ENCODE data around the gene SLC7A4.
"Not testable (repeated sequence)": the region's sequence is repeated elsewhere in the genome, so short reads cannot be mapped to it uniquely, and the experiment has no call there.

Gene SLC7A4, protein sequence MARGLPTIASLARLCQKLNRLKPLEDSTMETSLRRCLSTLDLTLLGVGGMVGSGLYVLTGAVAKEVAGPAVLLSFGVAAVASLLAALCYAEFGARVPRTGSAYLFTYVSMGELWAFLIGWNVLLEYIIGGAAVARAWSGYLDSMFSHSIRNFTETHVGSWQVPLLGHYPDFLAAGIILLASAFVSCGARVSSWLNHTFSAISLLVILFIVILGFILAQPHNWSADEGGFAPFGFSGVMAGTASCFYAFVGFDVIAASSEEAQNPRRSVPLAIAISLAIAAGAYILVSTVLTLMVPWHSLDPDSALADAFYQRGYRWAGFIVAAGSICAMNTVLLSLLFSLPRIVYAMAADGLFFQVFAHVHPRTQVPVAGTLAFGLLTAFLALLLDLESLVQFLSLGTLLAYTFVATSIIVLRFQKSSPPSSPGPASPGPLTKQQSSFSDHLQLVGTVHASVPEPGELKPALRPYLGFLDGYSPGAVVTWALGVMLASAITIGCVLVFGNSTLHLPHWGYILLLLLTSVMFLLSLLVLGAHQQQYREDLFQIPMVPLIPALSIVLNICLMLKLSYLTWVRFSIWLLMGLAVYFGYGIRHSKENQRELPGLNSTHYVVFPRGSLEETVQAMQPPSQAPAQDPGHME

DNA sequence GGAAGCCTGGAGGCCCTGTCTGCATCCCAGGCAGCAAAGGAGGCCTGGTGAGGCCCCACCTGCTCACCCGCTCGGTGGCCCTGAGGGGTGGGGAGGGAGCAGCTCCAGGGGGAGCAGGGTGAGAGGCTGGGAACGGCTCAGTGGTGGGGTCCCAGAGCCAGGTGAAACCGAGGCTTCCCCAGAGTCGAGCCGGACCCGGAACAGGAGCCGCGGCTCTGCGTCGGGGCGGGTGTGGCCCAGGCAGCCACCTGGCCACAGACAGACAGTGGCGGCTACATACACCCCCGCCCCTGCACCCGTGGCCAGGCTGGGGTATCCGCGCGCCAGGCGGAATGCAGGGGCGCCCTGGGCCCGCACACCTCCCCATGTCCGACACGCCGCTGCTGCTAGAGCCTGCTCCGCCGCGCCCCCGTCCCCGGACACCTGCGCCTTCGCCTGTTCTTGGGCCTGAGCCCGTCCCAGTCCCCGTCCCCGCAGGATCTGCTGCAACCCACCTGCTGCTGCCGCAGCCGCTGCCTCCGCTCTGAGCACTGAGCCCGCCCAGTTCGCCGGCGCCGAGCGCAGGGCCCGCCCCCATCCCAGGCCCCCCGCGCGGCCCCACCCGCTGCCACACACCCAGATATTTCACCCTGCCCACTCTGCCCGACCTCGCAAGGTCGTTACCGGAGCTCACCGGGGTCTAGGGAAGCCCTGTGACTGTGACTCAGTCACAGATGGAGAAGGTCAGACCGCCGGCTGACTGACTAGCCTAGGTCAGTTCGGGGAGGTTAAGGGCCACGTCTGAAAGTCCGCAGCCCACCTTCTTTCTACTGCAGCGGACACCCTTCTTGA is at the start of gene SLC7A4:
TSS of gene SLC7A4 (minus strand) at position 525 of the 831 bp plus-strand sequence. CDS start 749 bp downstream, outside the sequence.
- no peak for DNase-seq (ENCODE audit: low read depth)

DNA sequence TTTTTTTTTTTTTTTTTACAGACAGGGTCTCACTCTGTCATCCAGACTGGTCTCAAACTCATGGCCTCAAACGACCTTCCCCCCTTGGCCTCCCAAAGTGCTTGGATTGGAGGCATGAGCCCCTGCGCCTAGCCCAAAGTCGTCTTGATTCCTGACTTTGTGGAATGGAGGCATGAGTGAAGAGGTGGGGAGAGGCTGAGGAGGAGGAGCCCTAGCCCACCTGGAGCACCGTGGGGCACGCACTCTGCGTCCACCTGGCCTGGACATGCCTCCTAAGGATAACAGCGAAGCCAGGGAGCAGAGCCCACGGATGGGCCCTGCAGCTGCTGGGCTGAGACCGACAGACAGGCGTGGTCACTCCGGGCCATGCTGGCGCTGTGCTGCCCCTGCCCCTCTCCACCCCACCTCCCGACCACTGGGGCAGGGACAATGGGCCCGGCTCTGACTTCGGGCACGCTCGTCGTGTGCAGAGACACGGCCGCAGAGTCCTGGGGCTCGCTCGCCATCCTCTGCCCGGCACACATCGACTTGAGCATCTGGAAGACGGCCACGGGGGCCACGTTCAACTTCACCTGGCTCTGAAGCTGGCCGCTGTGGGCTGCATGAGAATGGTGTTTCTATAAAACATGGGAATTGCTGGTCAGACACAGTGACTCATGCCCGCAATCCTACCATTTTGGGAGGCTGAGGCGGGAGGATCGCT is 48.2 kb upstream of the SLC7A4 start:
- no peak for DNase-seq (ENCODE audit: low read depth)

DNA sequence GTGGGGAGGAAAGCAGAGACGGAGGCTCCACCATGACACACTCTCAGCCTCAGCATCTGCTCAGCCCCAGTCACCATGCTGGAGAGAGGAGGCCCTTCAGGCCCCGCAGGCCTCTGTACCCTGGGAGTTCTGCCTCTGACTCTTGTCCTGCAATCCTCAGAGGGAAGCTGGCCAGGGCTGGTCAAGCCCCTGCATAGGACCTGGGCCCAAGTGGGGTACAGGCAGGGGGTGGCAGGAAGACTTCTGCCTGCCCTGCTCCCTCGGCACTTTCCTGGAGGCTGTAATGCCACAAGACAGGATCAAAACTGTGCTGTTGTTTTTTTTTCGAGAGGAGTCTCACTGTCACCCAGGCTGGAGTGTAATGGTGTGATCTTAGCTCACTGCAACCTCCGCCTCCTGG is 47.1 kb upstream of the SLC7A4 start:
- DNase-seq (ENCODE audit: low read depth) = no peak

DNA sequence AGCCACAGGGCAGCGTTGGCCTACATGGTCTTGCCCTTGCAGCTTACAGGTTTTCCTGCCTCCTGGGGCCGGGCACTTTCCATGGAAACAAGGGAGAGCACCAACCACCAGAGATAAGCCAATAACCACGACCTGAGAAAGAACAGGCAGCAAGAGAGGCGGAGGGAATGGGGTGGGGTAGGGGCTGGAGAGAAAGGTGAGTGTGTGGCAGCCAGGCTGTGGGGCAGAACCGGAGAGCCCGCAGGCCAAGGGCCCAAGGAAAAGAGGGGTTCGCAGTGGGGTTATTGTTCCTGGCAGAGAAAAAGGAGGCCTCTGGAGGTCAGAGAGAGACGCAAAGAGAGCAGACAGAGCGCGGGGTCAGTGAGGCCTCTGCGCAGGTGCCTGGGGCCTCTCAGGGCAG is 46.6 kb upstream of the SLC7A4 start:
- no peak for DNase-seq (ENCODE audit: low read depth)

DNA sequence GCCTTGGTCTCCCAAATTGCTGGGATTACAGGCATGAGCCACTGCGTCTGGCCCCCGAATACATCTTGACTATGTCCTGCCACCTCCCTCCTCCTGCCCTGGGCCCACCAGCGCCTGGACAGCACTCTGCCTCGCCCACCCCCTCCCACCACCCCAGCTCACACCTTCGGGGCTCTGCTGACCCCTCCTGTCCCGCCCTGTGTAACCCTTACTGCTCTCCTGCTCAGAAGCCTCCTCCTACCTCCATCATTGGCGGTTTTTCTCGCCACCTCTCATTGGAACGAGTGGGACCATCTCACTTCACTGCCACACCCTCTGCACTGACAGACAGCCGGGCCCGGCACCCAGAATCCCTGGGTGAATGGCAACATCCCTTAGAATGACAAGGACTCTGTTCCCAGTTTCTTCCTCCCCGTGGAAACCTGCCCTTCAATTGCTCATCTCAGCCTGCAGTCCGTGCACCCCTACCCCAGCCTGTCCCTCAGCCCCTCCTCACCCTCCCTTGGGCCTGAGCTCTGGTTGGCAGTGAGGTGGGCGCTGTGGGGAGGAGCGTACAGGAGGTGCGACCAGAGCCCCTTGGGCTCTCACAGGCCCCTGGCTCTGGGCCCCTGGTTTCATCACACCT is 45.6 kb upstream of the SLC7A4 start:
- DNase-seq (ENCODE audit: low read depth) = no peak

DNA sequence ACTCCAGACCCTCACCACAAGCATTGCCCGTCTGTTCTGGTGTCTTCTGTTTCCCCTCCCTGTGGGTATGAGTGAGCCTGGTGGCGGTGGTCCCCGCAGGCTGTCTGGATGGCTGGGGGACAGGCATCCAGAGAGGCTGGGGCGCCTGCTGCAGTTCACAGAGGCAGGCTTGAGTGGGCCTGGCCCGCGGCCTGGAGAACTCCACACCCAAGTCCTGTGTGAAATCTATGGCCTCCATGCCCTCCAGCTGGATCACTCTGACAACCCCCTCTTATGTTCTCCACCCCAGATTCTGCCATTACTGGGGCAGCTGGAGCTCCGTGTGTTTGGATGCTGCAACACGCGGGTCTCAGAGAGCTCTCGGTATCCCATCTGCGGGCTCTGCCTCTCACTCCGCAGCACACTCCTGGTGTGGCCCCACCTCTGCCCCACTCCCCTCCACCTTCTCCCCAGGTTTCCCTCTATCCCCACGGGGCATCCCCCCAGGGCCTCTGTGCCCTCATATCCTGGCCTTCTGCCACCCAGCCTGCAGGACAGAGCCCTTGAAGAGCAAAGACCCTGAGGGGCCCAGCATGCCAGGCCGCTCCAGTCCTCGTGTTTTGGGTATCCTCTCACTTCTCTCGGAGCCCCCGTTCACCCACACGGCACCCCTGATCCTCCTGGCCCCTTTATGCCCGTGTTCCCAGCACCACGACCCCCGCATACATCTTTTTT is 44.7 kb upstream of the SLC7A4 start:
- no peak for DNase-seq (ENCODE audit: low read depth)

DNA sequence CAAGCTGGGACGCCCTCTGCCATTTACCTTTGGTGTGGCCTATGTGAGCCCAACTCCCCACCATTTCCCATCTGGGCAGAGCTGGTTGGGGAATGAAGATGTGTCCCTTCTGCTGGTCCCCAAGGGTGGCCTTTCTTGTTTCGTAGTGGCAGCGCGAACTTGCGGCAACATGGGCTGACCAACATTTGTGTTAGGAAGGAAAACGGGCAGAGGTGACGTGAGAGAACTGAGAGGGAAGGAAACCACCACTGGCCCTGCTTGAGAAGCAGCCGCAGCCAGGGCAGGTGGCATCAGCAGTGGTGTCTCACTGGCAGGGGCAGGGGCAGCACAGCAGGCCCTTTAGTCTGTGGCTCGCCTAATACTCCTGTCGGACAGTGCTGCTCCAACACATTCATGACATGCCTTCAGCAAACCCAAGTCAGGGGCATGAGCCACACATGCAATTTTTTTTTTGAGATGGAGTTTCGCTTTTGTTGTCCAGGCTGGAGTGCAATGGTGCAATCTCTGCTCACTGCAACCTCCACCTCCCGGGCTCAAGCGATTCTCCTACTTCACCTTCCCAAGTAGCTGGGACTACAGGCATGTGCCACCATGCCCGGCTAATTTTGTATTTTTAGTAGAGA is 43.3 kb upstream of the SLC7A4 start:
- DNase-seq (ENCODE audit: low read depth) = no peak

DNA sequence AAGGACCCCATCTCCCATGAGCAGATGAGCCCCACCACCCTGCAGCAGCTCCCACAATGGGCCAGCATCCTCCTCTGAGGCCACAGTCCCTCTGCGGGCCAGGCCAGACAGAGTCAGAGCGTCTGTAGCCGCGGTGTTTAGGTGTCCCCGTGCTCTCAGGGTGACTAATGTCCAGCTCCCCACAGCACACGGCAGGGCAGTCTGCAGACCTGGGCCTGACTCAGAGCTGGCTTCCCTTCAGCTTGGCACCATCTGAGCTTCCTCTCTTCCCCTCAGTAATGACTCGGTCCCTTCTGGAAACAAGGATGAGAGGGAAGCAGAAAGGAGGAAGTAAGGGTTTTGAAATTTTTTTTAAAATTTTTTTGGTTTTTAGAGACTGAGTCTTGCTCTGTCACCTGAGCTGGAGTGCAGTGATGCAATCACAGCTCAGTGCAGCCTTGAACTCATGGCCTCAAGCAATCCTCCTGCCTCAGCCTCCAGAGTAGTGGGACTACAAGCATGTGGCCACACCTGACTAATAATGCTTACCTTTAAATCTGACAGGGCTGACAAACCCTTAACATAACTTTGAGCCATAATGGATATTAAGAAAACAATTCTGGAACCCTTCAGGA is 41.8 kb upstream of the SLC7A4 start:
- peak; percentile 87 for DNase-seq (ENCODE audit: low read depth)

DNA sequence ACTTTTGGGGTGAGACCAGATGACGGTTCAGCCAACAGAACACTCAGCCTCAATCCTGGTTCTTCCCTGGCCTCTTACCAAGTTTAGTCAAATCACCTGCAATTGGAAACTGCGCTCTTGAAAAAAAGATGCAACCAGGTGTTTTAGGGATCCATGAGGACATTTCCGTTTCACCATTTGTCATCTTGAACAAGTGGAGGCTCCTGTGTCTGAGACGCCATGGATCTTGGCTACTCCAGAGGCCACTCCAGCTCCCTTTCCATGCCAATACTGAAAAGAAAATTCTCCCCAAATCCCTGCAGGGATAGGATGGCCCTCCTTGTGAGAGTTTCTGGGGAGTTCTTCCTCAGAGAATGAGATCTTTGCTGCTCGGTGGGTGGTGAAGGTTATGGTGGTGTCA is 41.1 kb upstream of the SLC7A4 start:
- no peak for DNase-seq (ENCODE audit: low read depth)

DNA sequence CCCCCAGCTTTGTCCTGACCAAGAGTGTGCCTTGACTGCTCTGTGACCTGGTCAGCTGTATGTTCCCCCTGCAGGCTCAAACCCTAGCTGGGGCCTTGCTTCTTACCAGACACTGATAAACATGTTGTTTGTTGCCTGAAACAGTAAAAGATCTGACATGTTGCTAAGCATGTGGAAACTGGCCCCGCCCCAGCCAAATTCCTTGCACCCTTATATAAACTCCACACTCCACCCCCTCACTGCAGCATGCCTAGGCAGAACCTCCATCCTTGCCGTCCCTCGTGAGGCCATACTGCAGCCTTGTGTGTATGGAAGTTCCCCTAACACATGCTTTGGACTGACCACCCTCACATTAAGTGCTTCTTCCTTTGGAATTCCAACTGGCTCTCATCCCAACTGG is 40.7 kb upstream of the SLC7A4 start:
- no peak for DNase-seq (ENCODE audit: low read depth)

DNA sequence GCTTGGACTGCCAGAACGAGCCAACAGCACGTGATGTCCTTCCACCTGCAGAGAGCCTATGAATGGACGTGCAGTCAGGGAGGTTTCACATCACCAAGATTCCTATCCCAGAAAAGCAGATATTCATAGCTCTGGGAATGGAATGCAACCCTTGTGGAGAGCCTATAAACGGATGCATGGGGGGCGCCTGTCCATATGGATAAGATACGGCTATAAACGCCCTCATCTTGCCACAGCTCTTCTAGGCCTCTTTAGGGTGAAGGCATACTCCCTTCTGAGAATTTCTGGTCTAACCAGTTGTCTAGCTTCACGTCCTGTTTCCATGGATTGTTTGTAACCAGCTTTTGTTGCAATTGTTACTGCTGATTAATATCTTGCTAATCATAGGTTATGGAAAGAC is 39.4 kb upstream of the SLC7A4 start:
- not testable (repeated sequence) for DNase-seq (ENCODE audit: low read depth)

DNA sequence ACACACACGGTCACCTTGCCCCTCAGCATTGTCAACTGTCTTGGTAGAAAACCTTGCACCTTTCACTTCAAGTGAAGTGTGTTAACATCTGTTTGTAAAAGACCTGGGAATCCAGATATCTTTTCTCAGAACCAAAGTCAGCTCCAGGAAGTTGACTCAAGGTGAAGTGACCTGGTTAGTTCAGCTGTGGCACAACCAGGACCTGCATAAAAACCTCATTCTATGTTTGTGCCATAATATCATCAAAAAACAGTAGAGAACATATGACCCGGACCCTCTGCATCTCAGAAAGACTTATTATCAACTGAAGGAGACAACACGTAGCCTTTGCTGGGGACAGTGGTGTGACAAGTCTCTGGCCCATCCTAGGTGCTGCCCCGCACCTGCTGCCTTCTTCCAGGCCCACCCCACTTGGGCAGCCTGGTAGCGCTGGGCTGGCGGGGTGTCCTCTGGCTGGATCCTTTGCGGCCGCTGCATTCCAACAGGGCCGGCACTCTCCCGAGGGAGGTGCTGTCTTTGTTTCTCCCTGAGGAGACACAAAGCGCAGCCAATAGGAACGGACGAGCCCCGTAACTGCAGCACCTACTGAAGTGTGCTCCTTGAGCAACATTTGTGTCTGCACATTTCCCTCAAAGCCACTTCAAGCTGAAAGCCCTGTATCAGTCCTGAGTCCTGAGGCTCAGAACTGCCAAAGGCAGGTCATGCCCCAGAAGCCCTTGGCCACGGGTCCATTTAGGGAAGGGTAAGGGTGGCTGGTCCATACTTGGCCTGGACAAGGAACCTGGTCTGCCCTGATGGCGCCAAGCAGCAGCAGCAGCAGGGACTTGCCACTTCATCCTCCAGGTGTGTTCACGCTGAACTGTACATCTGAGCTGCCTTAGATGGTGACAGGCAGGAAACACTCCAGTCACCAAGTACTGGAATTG is 38.6 kb upstream of the SLC7A4 start:
- DNase-seq (ENCODE audit: low read depth) = no peak

DNA sequence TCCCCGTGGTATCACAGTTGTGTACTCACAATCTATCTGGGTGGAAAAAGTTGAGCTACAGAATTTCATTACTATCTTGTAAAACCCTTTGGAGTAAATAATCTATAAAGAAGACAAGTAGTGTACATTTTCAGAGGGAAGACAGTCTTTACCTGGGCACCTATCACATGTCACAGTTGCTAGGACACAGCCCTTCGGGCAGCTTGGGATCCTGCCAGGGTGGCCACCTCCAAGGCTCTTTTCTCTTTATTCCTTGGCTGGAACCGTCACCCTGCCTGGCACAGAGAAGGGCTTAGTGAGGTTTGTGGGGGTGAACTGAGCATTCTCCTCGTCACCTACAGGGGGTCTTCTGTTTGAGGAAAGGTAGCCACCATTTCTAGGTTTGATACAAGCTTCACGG is 37.0 kb upstream of the SLC7A4 start:
- DNase-seq (ENCODE audit: low read depth) = no peak

DNA sequence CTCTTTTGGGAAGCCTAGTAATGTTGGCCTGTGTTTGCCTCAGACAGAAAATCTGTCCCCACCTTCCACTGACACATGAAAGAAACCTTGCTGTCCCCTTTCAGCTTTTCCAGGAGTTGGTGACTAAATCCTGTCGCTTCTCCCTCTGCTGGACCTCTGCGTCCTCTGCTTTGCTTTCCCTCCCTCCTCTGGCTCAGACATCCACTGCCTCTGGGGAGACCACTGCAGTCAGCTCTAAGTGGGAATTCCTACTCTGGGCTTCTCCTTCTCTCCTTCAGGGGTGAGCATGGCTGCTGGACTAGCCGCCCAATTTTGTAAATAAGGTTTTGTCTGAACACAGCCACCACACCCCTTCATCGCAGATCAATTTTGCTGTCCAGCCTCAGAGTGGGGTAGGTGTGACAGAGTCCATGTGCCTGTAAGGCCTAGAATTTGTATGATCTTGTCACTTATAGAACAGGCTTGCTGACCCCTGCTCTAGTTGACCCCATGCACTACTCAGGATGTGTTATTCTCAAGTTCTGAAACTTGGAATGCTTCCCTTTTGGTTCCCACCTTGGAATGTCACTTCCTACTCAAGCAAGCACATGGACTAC is 36.4 kb upstream of the SLC7A4 start:
- DNase-seq (ENCODE audit: low read depth) = no peak

DNA sequence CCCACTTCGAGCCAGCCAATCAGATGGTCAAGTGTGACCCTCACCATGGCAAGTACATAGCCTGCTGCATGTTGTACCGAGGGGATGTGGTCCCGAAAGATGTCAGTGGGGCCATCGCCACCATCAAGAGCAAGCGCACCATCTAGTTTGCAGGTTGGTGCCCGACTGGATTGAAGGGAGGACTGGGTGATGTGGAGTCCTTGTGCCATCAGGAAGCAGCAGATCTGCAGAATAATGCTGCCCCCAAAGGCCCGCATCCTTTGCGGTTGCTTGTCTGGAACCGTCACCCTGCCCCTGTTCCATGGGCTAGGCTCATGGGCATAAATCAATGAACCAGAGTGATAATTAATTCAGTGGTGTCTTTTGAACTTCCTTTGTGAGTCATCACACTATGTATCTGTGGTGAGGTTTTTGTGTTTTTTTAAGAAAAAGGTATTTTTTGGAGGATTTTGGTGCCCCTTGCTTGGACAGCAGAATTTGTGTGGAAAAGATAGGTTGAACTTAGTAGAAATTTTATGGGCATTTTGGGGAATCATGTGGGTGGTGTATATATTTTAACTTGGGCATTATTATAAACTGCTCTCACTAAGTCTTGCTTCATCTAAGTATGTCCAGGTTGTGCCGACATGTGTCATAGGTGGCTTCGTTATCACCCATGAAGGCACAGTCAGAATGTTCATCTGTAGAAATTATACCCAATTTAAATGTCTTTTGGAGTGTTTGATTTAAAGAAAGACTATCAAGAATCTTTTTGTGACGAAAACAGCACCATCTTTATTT is 35.7 kb upstream of the SLC7A4 start:
- no peak for DNase-seq (ENCODE audit: low read depth)

DNA sequence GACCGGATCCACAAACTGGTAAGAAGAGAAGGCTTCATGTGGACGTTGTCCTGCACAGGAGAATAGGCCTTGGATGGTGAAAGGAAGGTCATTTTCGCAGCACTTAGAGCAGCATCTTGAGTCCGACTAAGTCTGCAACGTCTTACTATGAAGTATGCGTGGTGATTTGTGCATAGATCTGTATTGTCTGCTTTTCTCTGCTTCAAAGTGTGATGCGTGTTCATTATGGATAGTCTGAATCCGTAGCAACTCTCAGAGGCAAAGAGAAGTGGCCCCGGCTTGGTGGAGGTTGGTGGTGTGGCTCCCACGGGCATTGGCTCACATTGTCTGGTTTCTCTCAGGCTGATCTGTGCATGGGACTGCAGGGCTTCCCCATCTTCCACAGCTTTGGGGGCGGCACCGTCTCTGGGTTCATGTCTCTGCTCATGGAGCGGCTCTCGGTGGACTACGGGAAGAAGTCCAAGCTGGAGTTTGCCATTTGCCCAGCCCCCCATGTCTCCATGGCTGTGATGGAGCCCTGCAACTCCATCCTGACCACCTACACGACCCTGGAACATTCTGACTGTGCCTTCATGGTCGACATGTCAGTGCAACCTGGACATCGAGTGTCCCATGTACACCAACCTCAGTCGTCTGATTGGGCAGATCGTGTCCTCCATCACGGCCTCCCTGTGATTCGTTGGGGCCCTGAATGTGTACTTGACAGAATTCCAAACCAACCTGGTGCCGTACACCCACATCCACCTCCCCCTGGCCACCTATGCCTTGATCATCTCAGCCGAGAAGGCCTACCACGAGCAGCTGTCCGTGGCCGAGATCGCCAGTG is 34.9 kb upstream of the SLC7A4 start:
- no peak for DNase-seq (ENCODE audit: low read depth)
